Ramos (cell line): ENCODE measurements around the gene EIF6.

Source experiments
- in situ Hi-C: fragments of 300-500 bp; cut with MboI; formaldehyde crosslinking; loops from one replicate; pipeline ENCODE4 v1.14.3; 2022; ENCODE audit warnings: low sequenced_read_pairs; ENCODE audit not compliant: unreplicated experiment

Gene EIF6

GRCh38 chr20:35283441-35284266 is 918 bp downstream of the EIF6 start:
- in situ Hi-C loops = no loop called here

- in situ Hi-C loops = no loop called here
Measured at GRCh38 chr20:35281506-35282101, 3.0 kb downstream of the EIF6 start.

DNA sequence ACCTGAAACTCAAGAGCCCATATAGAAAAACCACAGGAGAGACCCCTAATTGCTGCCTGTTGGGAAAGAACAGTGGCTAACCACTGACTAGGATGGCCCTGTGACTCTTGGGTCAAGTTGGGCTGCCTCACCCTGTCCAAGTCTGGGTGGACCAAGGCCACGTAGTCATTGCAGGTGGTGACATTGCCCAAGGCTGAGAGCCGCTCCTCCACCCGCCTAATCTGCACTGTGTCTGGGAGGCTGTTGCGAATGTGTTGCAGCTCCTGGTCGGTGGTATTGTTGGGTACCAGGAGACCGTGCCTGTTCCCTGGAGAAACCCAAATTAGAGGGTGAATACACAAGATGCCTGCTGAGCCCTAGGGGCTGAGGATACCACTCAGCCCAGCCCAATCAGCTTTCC is 4.0 kb downstream of the EIF6 start:
- in situ Hi-C loops = no loop called here

DNA sequence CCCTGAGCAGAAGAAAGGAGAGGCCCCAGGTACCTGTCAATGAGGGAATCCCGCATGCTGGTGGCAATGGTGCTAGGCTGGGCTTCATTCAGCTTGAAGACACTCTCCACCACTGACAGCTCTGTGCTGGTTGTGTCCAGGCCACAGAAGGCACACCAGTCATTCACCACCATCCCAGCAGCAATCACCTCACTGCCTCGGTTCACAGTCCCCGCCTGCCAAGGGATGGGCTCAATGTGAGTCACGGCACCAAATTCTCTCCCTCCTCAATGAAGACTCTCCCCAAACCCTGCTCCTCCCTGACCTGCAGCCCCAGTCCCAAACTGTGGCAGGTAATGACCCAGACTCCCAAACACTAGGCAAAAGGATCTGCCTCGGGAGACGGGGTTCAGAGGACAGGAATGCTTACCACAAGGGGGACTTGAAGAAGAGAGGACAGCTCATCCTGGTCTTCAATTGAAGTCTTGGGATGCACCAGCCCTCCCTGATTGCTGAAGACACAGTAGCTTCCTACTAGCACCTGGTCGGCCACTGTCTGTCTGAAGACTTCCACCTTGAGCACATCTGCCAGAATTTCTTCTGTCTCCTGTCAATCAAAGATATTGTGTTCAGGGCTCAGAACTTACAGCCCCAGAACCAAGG is 4.9 kb downstream of the EIF6 start:
- in situ Hi-C loops = no loop called here

GRCh38 chr20:35279040-35279439 is 5.5 kb downstream of the EIF6 start:
- in situ Hi-C loops = no loop called here

- in situ Hi-C loops = no loop called here
Measured at GRCh38 chr20:35277531-35278395, 6.8 kb downstream of the EIF6 start, which contains the start of gene MMP24OS. Gene MMP24OS (minus strand): TSS chr20:35278122. CDS start chr20:35277929, 193 bp downstream.

- in situ Hi-C loops = no loop called here
Measured at GRCh38 chr20:35277127-35277526, 7.4 kb downstream of the EIF6 start.

DNA sequence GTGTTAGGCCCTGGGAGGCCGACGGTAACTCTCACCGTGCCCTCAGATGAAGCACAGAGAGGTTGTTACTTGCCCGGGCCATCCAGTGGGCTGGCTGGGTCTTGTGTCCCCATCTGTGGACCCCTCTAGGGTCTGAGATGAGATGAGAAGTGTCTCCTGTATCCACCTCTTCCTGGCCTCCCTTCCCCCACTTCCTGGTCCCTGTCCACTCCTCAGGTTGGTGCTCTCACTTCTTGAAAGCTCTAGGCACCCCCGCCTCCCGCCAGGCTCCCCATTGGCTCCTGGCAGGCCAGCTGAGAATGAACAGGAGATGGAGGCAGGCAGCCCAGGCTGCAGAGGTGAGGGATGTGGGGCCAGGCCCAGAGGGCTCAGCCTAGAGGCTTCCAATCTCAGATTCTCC is 8.2 kb downstream of the EIF6 start:
- in situ Hi-C loops = no loop called here

DNA sequence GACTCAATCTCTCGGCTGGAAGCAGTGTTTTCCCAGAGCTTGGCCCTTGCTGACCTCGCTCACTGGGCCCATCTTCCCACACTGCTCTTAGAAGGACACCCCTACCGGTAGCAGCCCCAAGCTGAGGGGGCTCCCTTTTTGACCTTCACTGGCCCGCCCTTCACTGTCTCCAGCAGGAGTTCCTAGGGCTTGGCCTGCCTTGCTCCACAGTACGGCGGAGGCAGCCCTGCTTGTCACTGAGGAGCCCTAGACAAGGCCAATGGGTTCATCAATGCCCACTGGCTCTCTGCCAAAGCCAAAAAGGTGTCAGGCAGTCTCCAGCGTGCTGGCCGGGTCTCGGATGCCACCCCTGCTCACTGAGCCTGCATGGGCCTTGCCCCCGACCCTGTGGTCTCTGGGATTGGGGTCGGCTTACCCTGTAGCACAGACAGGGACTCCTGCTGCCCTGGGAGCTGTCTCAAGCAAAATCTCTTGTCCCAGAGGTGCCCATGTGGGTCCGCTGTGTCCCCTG is 8.8 kb downstream of the EIF6 start:
- in situ Hi-C loops = no loop called here

DNA sequence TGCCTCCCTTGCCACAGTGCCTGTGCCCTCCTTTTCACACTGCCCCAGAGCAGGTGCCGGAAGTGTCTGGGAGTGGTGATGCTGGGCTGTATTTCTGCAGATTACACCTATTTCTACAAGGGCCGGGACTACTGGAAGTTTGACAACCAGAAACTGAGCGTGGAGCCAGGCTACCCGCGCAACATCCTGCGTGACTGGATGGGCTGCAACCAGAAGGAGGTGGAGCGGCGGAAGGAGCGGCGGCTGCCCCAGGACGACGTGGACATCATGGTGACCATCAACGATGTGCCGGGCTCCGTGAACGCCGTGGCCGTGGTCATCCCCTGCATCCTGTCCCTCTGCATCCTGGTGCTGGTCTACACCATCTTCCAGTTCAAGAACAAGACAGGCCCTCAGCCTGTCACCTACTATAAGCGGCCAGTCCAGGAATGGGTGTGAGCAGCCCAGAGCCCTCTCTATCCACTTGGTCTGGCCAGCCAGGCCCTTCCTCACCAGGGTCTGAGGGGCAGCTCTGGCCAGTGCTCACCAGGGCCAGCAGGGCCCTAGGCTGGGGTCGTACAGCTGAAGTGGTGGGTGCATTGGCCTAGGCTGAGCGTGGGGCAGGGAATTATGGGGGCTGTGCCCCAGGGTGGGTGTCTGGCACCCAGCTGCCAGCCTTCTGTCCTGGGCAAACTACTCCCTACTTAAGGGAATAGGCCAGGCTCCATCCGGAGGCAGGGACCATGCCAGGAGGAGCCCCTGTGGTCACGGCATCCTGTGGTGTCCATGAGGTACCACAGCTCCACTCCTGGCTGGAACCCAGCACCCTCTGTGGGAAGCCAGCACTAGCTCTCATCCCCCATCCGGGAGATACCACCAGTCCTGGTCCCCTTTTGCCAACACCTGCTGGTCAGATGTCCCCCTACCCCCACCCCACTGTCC is 10.1 kb downstream of the EIF6 start:
- in situ Hi-C loops = no loop called here

DNA sequence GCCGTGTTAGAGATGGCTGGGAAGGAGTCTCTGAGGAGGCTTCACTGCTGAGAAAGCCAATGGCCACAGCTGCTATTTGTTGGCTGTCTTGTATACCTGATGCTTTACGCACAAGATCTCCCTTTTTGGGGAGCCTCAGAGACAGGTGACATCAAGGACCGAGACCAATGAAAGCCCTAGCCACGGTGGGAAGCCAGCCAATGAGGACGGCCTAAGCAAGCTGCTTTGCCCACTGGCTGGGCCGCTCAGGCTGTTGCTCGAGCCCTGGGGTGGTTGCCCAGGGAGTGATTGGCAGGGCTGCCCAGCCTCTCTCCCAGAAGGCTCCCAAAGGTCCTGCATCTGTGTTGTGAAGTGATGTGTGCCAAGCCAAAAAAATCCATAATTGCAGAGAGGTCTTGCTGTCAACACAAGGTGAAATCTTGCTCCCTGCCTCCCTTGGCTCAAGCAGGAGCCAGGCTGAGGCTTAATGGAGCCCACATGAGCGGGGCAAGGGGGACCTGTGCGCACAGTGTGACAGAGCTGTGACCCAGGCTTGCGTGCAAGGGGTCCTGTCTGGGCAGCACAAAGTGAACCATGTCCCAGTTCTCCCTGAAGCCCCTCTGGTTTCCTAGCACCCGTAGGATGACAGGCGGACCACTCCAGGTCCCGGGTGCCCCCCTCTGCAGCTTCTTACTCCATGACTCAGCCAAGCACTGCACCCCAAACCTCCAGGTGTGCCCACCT is 11.0 kb downstream of the EIF6 start:
- in situ Hi-C loops = no loop called here

DNA sequence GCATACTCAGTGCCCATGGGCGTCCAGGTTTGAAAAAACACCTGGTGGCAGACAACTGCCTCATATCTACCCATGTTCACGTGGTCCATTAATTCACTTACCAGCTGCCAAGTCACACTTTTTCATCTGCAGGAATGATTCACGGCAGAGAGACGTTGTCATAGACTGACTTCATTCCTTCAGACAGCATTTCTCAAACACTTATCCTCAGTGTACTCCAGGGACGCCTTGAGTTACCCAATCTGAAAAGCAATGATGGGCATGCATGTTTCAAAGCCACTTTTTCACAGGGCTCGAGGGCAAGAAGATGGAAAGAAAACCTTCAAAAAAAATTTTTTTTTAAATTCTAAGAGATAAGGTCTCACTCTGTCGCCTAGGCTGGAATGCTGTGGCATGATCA is 12.7 kb downstream of the EIF6 start:
- in situ Hi-C loops = no loop called here

- in situ Hi-C loops = no loop called here
Measured at GRCh38 chr20:35271073-35271882, 13.3 kb downstream of the EIF6 start.

- in situ Hi-C loops = no loop called here
Measured at GRCh38 chr20:35270021-35270902, 14.3 kb downstream of the EIF6 start.

DNA sequence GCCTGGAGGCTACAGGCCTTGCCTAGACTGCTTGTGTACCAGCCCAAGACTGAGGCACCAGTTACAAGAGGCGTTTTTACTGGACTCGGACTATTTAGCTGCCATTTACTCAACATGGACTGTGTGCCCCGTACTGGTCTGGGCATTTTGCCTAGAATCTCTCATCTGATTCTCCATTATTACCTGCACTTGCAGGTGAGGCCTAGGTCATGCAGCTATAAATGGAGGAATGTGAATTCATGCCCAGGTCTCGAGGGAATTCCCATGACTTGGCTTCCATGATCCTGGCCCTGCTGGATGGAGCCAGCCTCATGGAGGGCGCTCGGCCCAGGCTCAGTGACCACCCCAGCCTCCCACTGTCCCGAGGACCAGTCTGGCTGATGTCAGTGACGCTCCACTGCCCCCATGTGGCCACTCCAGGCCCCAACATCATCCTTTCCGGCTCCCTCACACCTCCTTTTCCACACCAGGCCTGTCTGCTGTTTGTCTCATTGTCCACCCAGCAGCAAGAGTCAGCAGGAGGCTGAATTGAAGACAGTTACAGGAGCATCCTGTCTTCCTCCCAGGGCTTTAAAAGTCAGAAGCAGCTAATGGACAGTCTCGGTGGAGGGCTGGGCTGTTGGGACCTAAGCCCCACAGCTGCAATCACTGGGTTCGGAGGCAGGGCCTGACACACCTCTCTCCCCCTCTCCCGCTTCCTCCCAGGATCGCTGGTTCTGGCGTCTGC is 15.4 kb downstream of the EIF6 start:
- in situ Hi-C loops = no loop called here

DNA sequence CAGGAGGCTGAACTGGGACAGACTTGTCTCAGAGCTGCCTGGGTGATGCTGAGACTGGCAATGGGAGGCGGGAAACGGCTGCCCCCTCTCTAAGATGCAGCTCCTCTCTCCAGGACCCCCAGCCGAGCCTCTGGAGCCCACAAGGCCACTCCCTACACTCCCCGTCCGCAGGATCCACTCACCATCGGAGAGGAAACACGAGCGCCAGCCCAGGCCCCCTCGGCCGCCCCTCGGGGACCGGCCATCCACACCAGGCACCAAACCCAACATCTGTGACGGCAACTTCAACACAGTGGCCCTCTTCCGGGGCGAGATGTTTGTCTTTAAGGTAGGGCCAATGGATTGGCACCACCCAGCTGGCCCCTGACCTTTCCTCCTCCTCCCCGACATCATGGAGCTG is 17.5 kb downstream of the EIF6 start:
- in situ Hi-C loops = no loop called here
